GM12878 (cell line): ENCODE results near the gene NUDCD2. TPM values are rescaled to one million over a fixed set of nuclear protein-coding genes. Genes with fewer than 3 reads are reported as not detected.

Experiments
- ATAC-seq: fragments of 200-7000 bp; cut with Tn5 transposase; 3 replicates; pipeline ENCODE4 v1.9.1; 2020; ENCODE audit warnings: mild to moderate bottlenecking, moderate library complexity
- BruUV-seq: library from RNA; stranded (reverse); fragments of 400-500 nt; replicated peaks from 2 replicates; lab custom pipeline; 2021; lab: Mats Ljungman, UMichigan
- CTCF ChIA-PET: fragments of 300-600 bp; sonication (Branson Sonifier 250); formaldehyde crosslinking; extraction: SDS; loops from one replicate; lab custom pipeline; 2021; ENCODE audit warnings: inconsistent platforms; lab: Yijun Ruan, JAX
- POLR2A ChIA-PET: fragments of 350-600 bp; formaldehyde crosslinking; extraction: SDS; loops from one replicate; lab custom pipeline; 2021; ENCODE audit warnings: inconsistent platforms; lab: Charles Lee
- RAD21 ChIA-PET: fragments of 300-600 bp; sonication (Branson Sonifier 250); formaldehyde crosslinking; loops from one replicate; lab custom pipeline; 2023; ENCODE audit warnings: antibody characterized with exemption; ENCODE audit not compliant: unreplicated experiment; lab: Charles Lee
- SMC1A ChIA-PET: fragments of 300-600 bp; sonication (Branson Sonifier 250); formaldehyde crosslinking; loops from one replicate; lab custom pipeline; 2023; ENCODE audit not compliant: unreplicated experiment, uncharacterized antibody; lab: Charles Lee
- DNase-seq: peaks from one replicate; pipeline ENCODE4 v3.0.0-alpha.2; 2011; ENCODE audit warnings: low read depth, low spot score
- FAIRE-seq: peaks from 3 replicates; lab custom pipeline; 2011; peaks lifted over from hg19 to GRCh38; lab: Jason Lieb, UNC
- H2AFZ ChIP-seq: 2 replicates; pipeline ENCODE4 v1.6.0; 2011; ENCODE audit warnings: low read depth, low read length, control low read depth; ENCODE audit not compliant: control insufficient read depth
- H3K27ac ChIP-seq: 2 replicates; pipeline ENCODE4 v1.5.1; 2011; ENCODE audit warnings: control low read depth; ENCODE audit not compliant: control insufficient read depth, insufficient read depth
- H3K27me3 ChIP-seq, 2 experiments: replicated peaks in 1 of 2; 2 replicates each; pipeline versions ENCODE4 v1.6.0 to v1.6.1; 2011; ENCODE audit warnings: low read length in 1 of 2; ENCODE audit not compliant: control insufficient read depth in 2 of 2, insufficient read depth in 2 of 2
- H3K36me3 ChIP-seq, 2 experiments: 2 replicates each; pipeline ENCODE4 v1.5.1; 2011; ENCODE audit warnings: low read length in 1 of 2; ENCODE audit not compliant: control insufficient read depth in 2 of 2, insufficient read depth in 2 of 2
- H3K4me1 ChIP-seq: 2 replicates; pipeline ENCODE4 v1.6.1; 2011; ENCODE audit warnings: mild to moderate bottlenecking, low read length, moderate library complexity, mixed read lengths; ENCODE audit not compliant: control insufficient read depth, insufficient read depth
- H3K4me2 ChIP-seq: 2 replicates; pipeline ENCODE4 v1.6.0; 2011; ENCODE audit warnings: control low read depth; ENCODE audit not compliant: control insufficient read depth, insufficient read depth
- H3K4me3 ChIP-seq: fragments of 200-600 bp; sonication (generic); 2 replicates; pipeline ENCODE4 v1.5.1; 2016
- H3K79me2 ChIP-seq: 2 replicates; pipeline ENCODE4 v1.6.0; 2011; ENCODE audit warnings: low read length; ENCODE audit not compliant: control insufficient read depth, insufficient read depth
- H3K9ac ChIP-seq: 2 replicates; pipeline ENCODE4 v1.8.0; 2011; ENCODE audit warnings: low read length, control low read depth, mixed read lengths; ENCODE audit not compliant: control insufficient read depth, insufficient read depth
- H3K9me3 ChIP-seq: replicated peaks from 3 replicates; pipeline ENCODE4 v1.5.1; 2011; ENCODE audit warnings: mild to moderate bottlenecking, low read length; ENCODE audit not compliant: control insufficient read depth, insufficient read depth
- H4K20me1 ChIP-seq: 2 replicates; pipeline ENCODE4 v1.6.0; 2011; ENCODE audit not compliant: control insufficient read depth, insufficient read depth
- CHD1 ChIP-seq: IDR thresholded peaks from 2 replicates; pipeline ENCODE4 v1.6.1; 2012; ENCODE audit warnings: low read depth, low read length, improper control_type of control experiment
- EZH2 ChIP-seq: IDR thresholded peaks from 2 replicates; pipeline ENCODE4 v1.6.1; 2012; ENCODE audit warnings: low read depth, mild to moderate bottlenecking, control low read depth, inconsistent platforms, low read length, borderline replicate concordance; ENCODE audit not compliant: control insufficient read depth
- HDAC2 ChIP-seq: fragments of 200-600 bp; sonication (generic); IDR thresholded peaks from 2 replicates; pipeline ENCODE4 v1.6.1; 2017
- HDAC6 ChIP-seq: fragments of 200-600 bp; sonication (generic); IDR thresholded peaks from one replicate; pipeline ENCODE4 v1.8.0; 2017; ENCODE audit warnings: antibody characterized with exemption; ENCODE audit not compliant: unreplicated experiment
- MLLT1 ChIP-seq: fragments of 450-650 bp; IDR thresholded peaks from 2 replicates; pipeline ENCODE4 v1.6.1; 2016; ENCODE audit warnings: mild to moderate bottlenecking
- SUZ12 ChIP-seq: fragments of 200-600 bp; sonication (generic); IDR thresholded peaks from one replicate; pipeline ENCODE4 v1.6.1; 2018; ENCODE audit warnings: antibody characterized with exemption, mild to moderate bottlenecking; ENCODE audit not compliant: unreplicated experiment
- TCF12 ChIP-seq: IDR thresholded peaks from 2 replicates; pipeline ENCODE4 v1.6.1; 2011; ENCODE audit warnings: low read depth, mild to moderate bottlenecking, low read length
- ZNF217 ChIP-seq: fragments of 450-650 bp; IDR thresholded peaks from 2 replicates; pipeline ENCODE4 v1.6.1; 2017; ENCODE audit warnings: antibody characterized with exemption, mild to moderate bottlenecking
- WGBS: methylation state at CpG from one replicate; pipeline ENCODE4 v1.1.6; 2016; ENCODE audit warnings: low lambda C conversion rate; ENCODE audit not compliant: insufficient replicate concordance, insufficient coverage; ENCODE audit errors: missing lambda C conversion rate; 5-methylcytosine and 5-hydroxymethylcytosine counted together
- in situ Hi-C: fragments of 300-500 bp; cut with MboI; formaldehyde crosslinking; loops from 9 replicates; pipeline ENCODE4 v1.14.3; 2018; ENCODE audit warnings: mixed read lengths
- intact Hi-C: fragments of 100-400 bp; cut with micrococcal nuclease; formaldehyde crosslinking; loops from one replicate; pipeline ENCODE4 v1.14.2; 2022; ENCODE audit not compliant: unreplicated experiment
- polyA plus RNA-seq, 11 experiments: library from polyadenylated mRNA; depleted of rRNA in 4 of 11; unstranded in 6 of 11; stranded (reverse) in 5 of 11; fragments of >200 nt; fragmentation: Nextera tagmentation in 4 of 11; fragmentation: Illumina TruSeq in 1 of 11; extraction: Ambion mirVana in 4 of 11; extraction: Trizol in 1 of 11; gene quantifications; 1 replicate in 1 of 11; 2 replicates in 10 of 11; pipeline versions ENCODE4 v1.2.1 to v1.2.3, GENCODE V29; 2011 to 2016; ENCODE audit warnings: inconsistent platforms in 2 of 11, missing spikeins in 2 of 11, low read depth in 1 of 11
- total RNA-seq, 4 experiments: library from RNA; depleted of rRNA in 3 of 4; stranded (reverse); fragments of >200 nt in 3 of 4; fragmentation: Illumina TruSeq in 1 of 4; extraction: Trizol in 1 of 4; gene quantifications; 2 replicates each; pipeline versions ENCODE4 v1.2.1 to v1.2.3, GENCODE V29; 2013 to 2021

Gene NUDCD2
- total and polyA plus RNA-seq, 10 of the 15 experiments (the other 5 are each of a cell fraction or from before 2014, with no cell fraction given): 9.1 to 133 (median 24.6) TPM

- DNase-seq: no peak
- in situ Hi-C loops: no loop called here
- Histone ChIP-seq H3K36me3 (no peaks in the 10 kb centered on the region; a peak in 1 of 4 replicates), H3K4me1 (no peaks in the 10 kb centered on the region)
- CTCF ChIA-PET: interaction anchor here (1.0 to 3.4 kb wide), 2 partner anchors 14 to 22 kb away, joined by 3 to 12 read pairs; no protein-coding TSS in a partner anchor
- SMC1A ChIA-PET: interaction anchor here (1.2 kb wide), 1 partner anchor 15 kb away, joined by 4 read pairs; no protein-coding TSS in a partner anchor
- TF ChIP-seq TCF12: no peak
- TF ChIP-seq HDAC6: no peak
- TF ChIP-seq ZNF217: no peak
- no peak for TF ChIP-seq HDAC2
- TF ChIP-seq EZH2: no peak
- TF ChIP-seq SUZ12: no peak
- no peak for TF ChIP-seq CHD1
- no peak for TF ChIP-seq MLLT1
- TF ChIP-seq, all 136 proteins: peak for 0
- intact Hi-C loops: no loop called here
- Histone ChIP-seq H2AFZ (no peak overlapping the region), H3K79me2 (no peaks in the 10 kb centered on the region), H3K27ac (no peak overlapping the region), H3K27me3 (no peaks in the 10 kb centered on the region), H3K4me3 (no peak overlapping the region), H3K9me3 (no peaks in the 10 kb centered on the region), H4K20me1 (no peaks in the 10 kb centered on the region), H3K9ac (no peak overlapping the region), H3K4me2 (no peak overlapping the region)
- 93% methylated on average over 1 of the region's 1 CpG for WGBS
- no peak for FAIRE-seq
- BruUV-seq: no TSS peak
- ATAC-seq: no peak
- ChIA-PET RAD21 (no interaction called here), POLR2A (interaction anchor here (0.5 to 1.4 kb wide), 2 partner anchors 49 to 57 kb away, joined by 4 read pairs; no protein-coding TSS in a partner anchor)
Measured at GRCh38 chr5:163496286-163496685, 36.4 kb upstream of the NUDCD2 start.
